ENCODE measurements around the gene SERPINI1. TPM values are rescaled to one million over a fixed set of nuclear protein-coding genes. Genes with fewer than 3 reads are reported as not detected.

Gene SERPINI1
- total and polyA plus RNA-seq, 2 of the 8 experiments (the other 6 are each of a cell fraction or from before 2014, with no cell fraction given): 5.3 to 9.9 TPM

- Histone ChIP-seq H4K91ac (replicated peaks; ENCODE audit: insufficient read length, low read length) (no peak overlapping the region), H3K23me2 (ENCODE audit: low read depth, low read length) (no peaks in the 10 kb centered on the region), H3K23ac (ENCODE audit: insufficient read length) (no peak overlapping the region), H3K14ac (ENCODE audit: insufficient read length) (no peak overlapping the region), H3K56ac (replicated peaks; ENCODE audit: insufficient read length, low read depth, low read length) (no peak overlapping the region), H3K9me3 (ENCODE audit: insufficient read depth in 2 of 2, low read depth in 1 of 2, low read length in 1 of 2) (no peaks in the 10 kb centered on the region), H2BK12ac (ENCODE audit: low read depth, low read length) (no peak overlapping the region), H3K27me3 (replicated peaks in 1 of 4; ENCODE audit: control insufficient read depth in 3 of 4, extremely low read depth in 1 of 4, insufficient read depth in 3 of 4, low read length in 3 of 4) (no peaks in the 10 kb centered on the region), H3K4ac (replicated peaks; ENCODE audit: insufficient read length, low read depth, low read length) (no peak overlapping the region), H3K36me3 (ENCODE audit: control insufficient read depth in 2 of 4, insufficient read depth in 4 of 4, low read length in 3 of 4) (no peaks in the 10 kb centered on the region), H3K4me2 (ENCODE audit: insufficient read depth in 1 of 2, low read depth in 2 of 2, low read length in 2 of 2) (no peak overlapping the region), H4K5ac (ENCODE audit: insufficient read length, low read depth, low read length) (no peak overlapping the region), H2AK5ac (ENCODE audit: low read depth, low read length) (no peak overlapping the region), H2BK120ac (replicated peaks; ENCODE audit: low read depth, low read length) (no peak overlapping the region), H3K79me1 (ENCODE audit: low read depth, low read length) (no peaks in the 10 kb centered on the region), H3K9ac (replicated peaks in 1 of 4; ENCODE audit: extremely low read depth in 1 of 4, low read depth in 3 of 4, low read length in 3 of 4) (no peak overlapping the region), H4K8ac (ENCODE audit: extremely low read depth, insufficient read depth, low read length) (no peak overlapping the region), H3K79me2 (ENCODE audit: control insufficient read depth in 1 of 2, insufficient read depth in 2 of 2, low read length in 2 of 2) (no peaks in the 10 kb centered on the region), H3K4me3 (ENCODE audit: extremely low read depth in 1 of 4, insufficient read depth in 2 of 4, low read depth in 3 of 4, low read length in 4 of 4) (no peak overlapping the region), H2AFZ (ENCODE audit: low read length) (no peak overlapping the region), H3K4me1 (replicated peaks in 1 of 4; ENCODE audit: control insufficient read depth in 3 of 4, insufficient read depth in 4 of 4, low read length in 3 of 4) (no peaks in the 10 kb centered on the region), H3K27ac (ENCODE audit: low read depth, low read length) (no peak overlapping the region), H4K20me1 (replicated peaks in 1 of 2; ENCODE audit: control insufficient read depth in 1 of 2, insufficient read depth in 2 of 2, low read length in 2 of 2) (no peaks in the 10 kb centered on the region), H3K18ac (ENCODE audit: extremely low read depth, low read length) (no peak overlapping the region), H2BK20ac (ENCODE audit: low read length) (no peak overlapping the region), H2BK5ac (ENCODE audit: low read depth, low read length) (no peak overlapping the region), H2BK15ac (ENCODE audit: low read length) (no peak overlapping the region)
- no peak for TF ChIP-seq TAF1 (IDR thresholded peaks at IDR 0.05; ENCODE audit: low read depth, low read length)
- no peak for TF ChIP-seq SUZ12 (IDR thresholded peaks at IDR 0.05; ENCODE audit: low read length)
- no peak for TF ChIP-seq SIX5 (IDR thresholded peaks at IDR 0.05; ENCODE audit: low read depth, low read length)
- TF ChIP-seq JUND (IDR thresholded peaks at IDR 0.05; ENCODE audit: low read length): no peak
- no peak for TF ChIP-seq SAP30 (IDR thresholded peaks at IDR 0.05; ENCODE audit: insufficient read depth, insufficient replicate concordance, low read length)
- TF ChIP-seq SIN3A (conservative IDR thresholded peaks at IDR 0.05 in 1 of 2, IDR thresholded peaks at IDR 0.05 in 1 of 2; ENCODE audit: low read depth in 1 of 2, low read length in 2 of 2): no peak
- no peak for TF ChIP-seq ASH2L (IDR thresholded peaks at IDR 0.05; ENCODE audit: low read length)
- no peak for TF ChIP-seq CHD2 (IDR thresholded peaks at IDR 0.05; ENCODE audit: low read length)
- TF ChIP-seq RFX5 (IDR thresholded peaks at IDR 0.05; ENCODE audit: borderline replicate concordance, low read depth, low read length): no peak
- no peak for TF ChIP-seq EP300 (IDR thresholded peaks at IDR 0.05; ENCODE audit: borderline replicate concordance in 1 of 2, low read depth in 2 of 2, low read length in 2 of 2)
- TF ChIP-seq ATF2 (IDR thresholded peaks at IDR 0.05; ENCODE audit: low read length): no peak
- DNase-seq (ENCODE audit: low read depth in 1 of 2, low spot score in 2 of 2) (no peak), FAIRE-seq (no peak)
- POLR2A ChIA-PET (ENCODE audit: partially characterized antibody): interaction anchor here (2.6 kb wide), 1 partner anchor 18 kb away, joined by 11 read pairs; the partner anchor contains the start of gene SERPINI1
- CTCF ChIA-PET (ENCODE audit: partially characterized antibody): interaction anchor here (1.4 to 4.7 kb wide), 3 partner anchors 13 to 346 kb away, joined by 3 to 18 read pairs (median 3); no protein-coding TSS in a partner anchor
Measured at GRCh38 chr3:167754049-167754448, 18.5 kb downstream of the SERPINI1 start.

Data from H1 (cell line).